Muscle layer of duodenum (tissue), 2 donors: ENCODE data around the gene EFCAB6.

Source experiments
- H3K27ac ChIP-seq: one replicate; pipeline ENCODE4 v1.7.0; 2013; ENCODE audit warnings: mild to moderate bottlenecking, low read length
- H3K27me3 ChIP-seq: one replicate; pipeline ENCODE4 v1.7.0; 2013; ENCODE audit warnings: low read depth, mild to moderate bottlenecking, control low read depth, low read length
- H3K36me3 ChIP-seq, 2 donors: one replicate each; pipeline ENCODE4 v1.7.0; 2013; ENCODE audit warnings: low read length in 2 of 2, control low read depth in 1 of 2, mild to moderate bottlenecking in 1 of 2; ENCODE audit not compliant: insufficient read depth in 2 of 2, control insufficient read depth in 1 of 2
- H3K4me1 ChIP-seq, 2 donors: one replicate each; pipeline ENCODE4 v1.7.0; 2013; ENCODE audit warnings: low read length in 2 of 2, mild to moderate bottlenecking in 2 of 2, control low read depth in 1 of 2, moderate library complexity in 1 of 2; ENCODE audit not compliant: insufficient read depth in 2 of 2, control insufficient read depth in 1 of 2
- H3K4me3 ChIP-seq, 2 donors: one replicate each; pipeline ENCODE4 v1.7.0; 2013; ENCODE audit warnings: low read length in 2 of 2, low read depth in 1 of 2, mild to moderate bottlenecking in 1 of 2
- H3K9me3 ChIP-seq, 2 donors: one replicate each; pipeline ENCODE4 v1.7.0; 2013; ENCODE audit warnings: low read length in 2 of 2, control low read depth in 1 of 2, mild to moderate bottlenecking in 1 of 2; ENCODE audit not compliant: control insufficient read depth in 1 of 2
- donor health status: healthy.

EFCAB6 gene

DNA sequence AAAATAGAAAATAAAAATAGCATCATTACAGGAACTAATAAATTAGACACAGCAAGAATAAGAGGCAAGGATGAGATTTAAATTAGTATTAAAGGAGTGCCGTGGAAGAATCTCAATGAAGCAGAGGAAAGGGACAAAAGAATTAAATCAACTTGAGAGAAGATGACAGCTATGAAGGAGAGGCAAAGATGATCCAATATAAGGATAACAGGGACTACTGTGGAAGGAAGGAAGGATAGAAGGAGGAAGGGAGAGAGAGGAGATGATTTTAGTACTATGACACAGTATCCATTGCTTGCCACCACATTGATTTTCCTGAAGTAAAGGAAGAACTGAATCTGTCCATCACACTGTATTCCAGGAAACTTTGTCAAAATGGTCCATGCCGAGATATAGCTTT lies 98.0 kb downstream of the EFCAB6 start:
- Histone ChIP-seq H3K27ac (no peak overlapping the region), H3K9me3 (no peaks in the 10 kb centered on the region)

DNA sequence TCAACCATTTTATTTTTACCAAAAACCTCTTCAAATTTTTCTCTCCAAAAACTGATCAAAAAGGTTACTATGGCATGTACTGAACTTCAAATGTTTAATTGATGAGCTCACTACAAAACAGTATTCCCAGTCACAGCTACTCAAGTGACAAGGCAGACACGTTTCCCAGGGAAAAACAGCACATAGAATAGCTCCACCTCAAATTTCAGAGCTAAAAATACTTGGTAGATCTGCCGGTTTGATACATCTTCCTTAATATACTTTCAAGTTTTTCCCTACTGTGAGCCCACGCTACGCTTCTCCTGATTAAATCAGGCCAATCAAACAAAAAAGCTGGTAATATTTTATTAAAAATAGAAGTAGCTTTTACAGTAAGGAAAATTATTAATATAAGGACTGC lies 100.4 kb downstream of the EFCAB6 start:
- no peaks in the 10 kb centered on the region for H3K4me1 ChIP-seq
- H3K9me3 ChIP-seq: no peaks in the 10 kb centered on the region
- H3K27ac ChIP-seq: no peak overlapping the region
- H3K27me3 ChIP-seq: no peaks in the 10 kb centered on the region
- no peaks in the 10 kb centered on the region for H3K36me3 ChIP-seq
- H3K4me3 ChIP-seq: no peak overlapping the region

More for the DNA sequence above, 98.0 kb downstream of the EFCAB6 start:
- H3K4me1 ChIP-seq: no peaks in the 10 kb centered on the region
- H3K36me3 ChIP-seq: no peaks in the 10 kb centered on the region
- no peaks in the 10 kb centered on the region for H3K27me3 ChIP-seq
- no peak overlapping the region for H3K4me3 ChIP-seq

DNA sequence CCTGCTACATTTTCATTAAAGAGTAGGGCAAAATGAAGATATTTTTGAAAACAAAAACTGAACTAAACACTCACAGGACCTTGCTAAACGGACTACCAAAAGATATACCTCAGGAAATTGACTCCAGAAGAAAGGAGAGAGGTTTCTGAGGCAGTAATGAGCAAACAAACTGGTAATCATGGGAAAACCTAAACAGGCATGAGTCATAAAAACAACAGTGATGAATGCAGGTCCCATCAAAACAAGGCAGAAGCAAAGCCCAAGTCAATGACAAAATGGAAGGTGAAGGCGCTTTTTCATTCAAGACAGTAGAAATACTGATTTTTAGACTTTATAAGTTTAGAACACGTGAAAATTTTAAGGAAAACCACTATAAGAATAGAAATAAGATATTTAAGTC lies 104.5 kb downstream of the EFCAB6 start:
- no peak overlapping the region for H3K4me3 ChIP-seq
- H3K9me3 ChIP-seq: peaks cover 5 to 11% of the 10 kb centered on the region in 2 donors

DNA sequence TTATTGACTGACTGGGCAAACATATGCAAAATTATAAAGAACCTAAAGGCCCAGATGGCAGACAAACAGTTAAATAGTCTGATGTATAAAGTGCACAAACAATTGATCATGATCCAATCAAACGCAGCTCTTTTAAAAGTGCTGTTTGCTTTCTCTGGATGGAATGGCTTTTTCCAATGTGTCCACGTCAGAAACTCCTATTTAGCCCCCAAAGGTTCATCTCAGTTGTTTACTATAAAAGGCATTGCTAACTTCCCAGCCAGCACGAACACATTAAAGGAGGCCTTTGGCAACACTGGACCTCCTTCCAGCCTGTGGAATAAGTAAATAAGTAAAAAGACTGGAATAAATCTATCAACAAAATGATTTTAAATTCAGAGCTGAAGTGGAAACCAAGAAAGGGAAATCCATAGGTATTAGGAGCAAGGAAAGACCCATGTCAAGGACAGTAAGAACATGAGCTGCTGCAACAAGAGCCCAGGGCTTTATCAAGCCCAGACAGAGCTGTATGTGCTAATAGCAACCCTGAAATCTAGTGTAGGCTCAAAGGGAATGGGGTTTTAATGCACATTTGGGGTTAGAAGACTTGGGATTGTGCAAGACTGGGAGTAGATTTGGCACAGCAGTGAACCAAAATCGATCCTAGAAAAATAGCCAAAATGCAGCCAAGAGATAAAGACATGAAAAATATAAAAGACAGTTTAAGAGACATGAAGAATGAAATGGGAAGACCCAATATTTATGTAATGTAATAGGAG lies 105.4 kb downstream of the EFCAB6 start:
- no peak overlapping the region for H3K27ac ChIP-seq
- H3K27me3 ChIP-seq: no peaks in the 10 kb centered on the region
- no peak overlapping the region for H3K4me3 ChIP-seq
- no peaks in the 10 kb centered on the region for H3K4me1 ChIP-seq
- peaks cover 5 to 11% of the 10 kb centered on the region in 2 donors for H3K9me3 ChIP-seq
- no peaks in the 10 kb centered on the region for H3K36me3 ChIP-seq

More for the DNA sequence above, 104.5 kb downstream of the EFCAB6 start:
- no peak overlapping the region for H3K27ac ChIP-seq
- H3K36me3 ChIP-seq: no peaks in the 10 kb centered on the region
- H3K27me3 ChIP-seq: no peaks in the 10 kb centered on the region
- H3K4me1 ChIP-seq: no peaks in the 10 kb centered on the region

GRCh38 chr22:43706151-43706550 lies 106.0 kb downstream of the EFCAB6 start:
- Histone ChIP-seq H3K4me3 (no peak overlapping the region), H3K9me3 (peaks cover 5 to 11% of the 10 kb centered on the region in 2 donors), H3K36me3 (no peaks in the 10 kb centered on the region), H3K27ac (no peak overlapping the region), H3K4me1 (no peaks in the 10 kb centered on the region), H3K27me3 (no peaks in the 10 kb centered on the region)

GRCh38 chr22:43704051-43704450 lies 108.1 kb downstream of the EFCAB6 start:
- Histone ChIP-seq H3K4me3 (no peak overlapping the region), H3K36me3 (peaks cover 0 to 4% of the 10 kb centered on the region in 2 donors), H3K27me3 (no peaks in the 10 kb centered on the region), H3K27ac (no peak overlapping the region), H3K4me1 (no peaks in the 10 kb centered on the region), H3K9me3 (peaks cover 5 to 11% of the 10 kb centered on the region in 2 donors)

DNA sequence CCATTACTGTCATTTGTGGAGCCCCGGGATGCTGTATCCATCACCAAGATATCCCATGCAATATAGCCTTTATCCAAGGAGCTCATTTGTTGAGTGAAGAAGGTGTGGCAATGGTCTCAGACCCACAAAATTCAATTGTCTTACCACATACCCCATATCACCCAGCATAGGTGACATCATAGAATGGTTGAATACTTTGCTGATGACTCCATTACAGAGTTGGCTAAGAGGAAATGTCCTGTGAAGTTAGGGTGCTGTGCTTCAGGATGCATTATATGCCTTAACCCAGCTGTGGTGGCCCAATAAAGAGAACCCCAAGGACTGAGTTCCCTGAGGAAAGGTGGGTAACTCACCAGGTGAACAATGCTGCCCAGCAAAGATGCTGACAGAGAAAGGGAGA lies 113.7 kb downstream of the EFCAB6 start:
- H3K9me3 ChIP-seq: no peaks in the 10 kb centered on the region
- peaks cover 0 to 4% of the 10 kb centered on the region in 2 donors for H3K36me3 ChIP-seq

GRCh38 chr22:43697894-43698293 lies 114.2 kb downstream of the EFCAB6 start:
- Histone ChIP-seq H3K27me3 (no peaks in the 10 kb centered on the region), H3K4me1 (no peaks in the 10 kb centered on the region), H3K36me3 (peaks cover 0 to 4% of the 10 kb centered on the region in 2 donors), H3K4me3 (no peak overlapping the region), H3K27ac (no peak overlapping the region), H3K9me3 (no peaks in the 10 kb centered on the region)

More for the DNA sequence above, 113.7 kb downstream of the EFCAB6 start:
- Histone ChIP-seq H3K27ac (no peak overlapping the region), H3K4me3 (no peak overlapping the region), H3K4me1 (no peaks in the 10 kb centered on the region), H3K27me3 (no peaks in the 10 kb centered on the region)

DNA sequence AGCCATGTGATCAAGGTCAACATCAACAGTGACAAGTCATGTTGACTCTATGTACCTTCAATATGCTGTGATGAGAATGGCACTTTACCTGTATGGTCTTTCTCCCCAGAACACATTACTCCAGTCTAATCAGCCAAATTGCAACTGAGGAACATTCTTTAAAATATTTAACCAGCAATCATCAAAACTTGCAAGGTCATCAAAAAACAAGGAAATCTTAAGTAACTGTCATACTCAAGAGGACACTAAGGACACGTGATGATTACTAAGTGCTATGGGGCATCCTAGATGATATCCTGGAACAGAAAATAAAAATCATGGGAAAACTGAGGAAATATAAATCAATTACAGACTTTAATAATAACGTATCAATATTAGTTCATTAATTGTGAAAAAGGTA lies 118.9 kb downstream of the EFCAB6 start:
- H3K27me3 ChIP-seq: no peaks in the 10 kb centered on the region
- H3K9me3 ChIP-seq: no peaks in the 10 kb centered on the region
- no peak overlapping the region for H3K27ac ChIP-seq
- no peaks in the 10 kb centered on the region for H3K4me1 ChIP-seq
- no peaks in the 10 kb centered on the region for H3K36me3 ChIP-seq
- no peak overlapping the region for H3K4me3 ChIP-seq

DNA sequence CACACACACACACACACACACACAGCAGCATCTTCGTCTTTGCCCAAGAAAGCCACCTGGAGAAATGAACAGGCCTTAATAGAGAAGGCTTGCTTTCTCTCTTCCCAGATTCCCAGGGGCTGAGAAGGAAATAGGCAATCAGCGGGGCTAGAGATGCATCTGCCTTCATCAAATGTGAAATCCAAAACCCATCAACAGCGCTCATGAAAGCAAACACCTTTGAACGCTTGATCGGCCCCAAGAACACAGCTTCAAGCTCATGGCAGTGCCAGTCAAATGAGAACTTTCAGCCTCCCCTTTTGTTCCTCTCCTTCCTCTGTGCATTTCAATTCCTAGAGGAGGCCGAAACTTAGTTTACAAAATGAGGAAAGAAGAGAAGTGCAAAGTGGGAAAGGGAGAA lies 122.7 kb downstream of the EFCAB6 start:
- Histone ChIP-seq H3K9me3 (no peaks in the 10 kb centered on the region), H3K36me3 (no peaks in the 10 kb centered on the region), H3K4me1 (no peaks in the 10 kb centered on the region), H3K4me3 (no peak overlapping the region), H3K27ac (no peak overlapping the region), H3K27me3 (no peaks in the 10 kb centered on the region)

GRCh38 chr22:43682851-43683250 lies 129.3 kb downstream of the EFCAB6 start:
- H3K27me3 ChIP-seq: no peaks in the 10 kb centered on the region
- no peaks in the 10 kb centered on the region for H3K36me3 ChIP-seq
- no peak overlapping the region for H3K27ac ChIP-seq
- H3K4me1 ChIP-seq: no peaks in the 10 kb centered on the region
- H3K9me3 ChIP-seq: no peaks in the 10 kb centered on the region
- H3K4me3 ChIP-seq: no peak overlapping the region
